ENCODE measurements around the gene MAP1B. TPM values are rescaled to one million over a fixed set of nuclear protein-coding genes. Genes with fewer than 3 reads are reported as not detected.
A peak's percentile ranks its signal among the peaks of the same experiment; 100 is the strongest.

Gene MAP1B
- total RNA-seq, 1 experiment from 2014 or later: 163 TPM

DNA sequence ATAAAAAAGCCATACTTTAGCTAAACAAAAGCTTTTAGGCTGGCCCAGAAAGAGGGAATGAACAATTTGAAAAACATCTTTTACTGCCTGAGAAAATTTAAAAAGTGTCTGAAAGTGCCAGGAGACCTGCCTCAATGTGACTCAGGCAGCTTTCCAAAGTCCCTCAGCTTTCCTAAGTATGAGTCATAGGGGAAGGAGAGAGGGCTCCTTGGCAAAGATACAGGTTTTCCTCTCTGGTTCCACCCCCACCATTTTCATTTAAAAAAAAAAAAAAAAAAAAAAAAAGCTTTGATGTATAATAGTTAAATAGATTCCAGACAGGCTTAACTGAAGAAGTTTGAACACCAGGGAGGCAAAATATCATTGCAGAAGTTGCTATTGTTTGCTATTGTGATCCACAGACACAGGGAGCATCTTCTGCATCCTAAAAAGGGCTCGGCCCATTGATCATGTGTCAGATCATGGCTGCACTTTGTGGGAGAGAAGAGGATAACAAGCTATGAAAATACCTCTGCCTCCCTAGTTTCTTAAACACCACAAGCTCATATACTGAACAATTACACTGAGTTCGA, 141.2 kb downstream of the MAP1B start:
- H3K4me2 ChIP-seq: peak overlapping the region; percentile 74
- H3K9me2 ChIP-seq (ENCODE audit: insufficient read depth): no peaks in the 10 kb centered on the region; the same call in 1 of the 2 replicates
- no peak overlapping the region; the same call in 1 of the 2 replicates for H3K4me3 ChIP-seq
- no peaks in the 10 kb centered on the region for H3K9me3 ChIP-seq (ENCODE audit: insufficient read depth, low read depth)
- H3K79me2 ChIP-seq (ENCODE audit: low read depth): peaks cover 32% of the 10 kb centered on the region
- no peaks in the 10 kb centered on the region for H3K36me3 ChIP-seq (ENCODE audit: low read depth)
- no peak overlapping the region for H2AFZ ChIP-seq
- peaks cover 24% of the 10 kb centered on the region for H3F3A ChIP-seq (ENCODE audit: insufficient read depth, low read depth)
- POLR2A ChIA-PET (ENCODE audit: unreplicated experiment): interaction anchor here (0.6 to 0.9 kb wide), 8 partner anchors 14 to 339 kb away, joined by 3 to 12 read pairs (median 6); no protein-coding TSS in a partner anchor
- CTCF ChIA-PET: interaction anchor here (0.6 kb wide), 2 partner anchors 355 to 435 kb away, joined by 3 to 4 read pairs; no protein-coding TSS in a partner anchor
- peak; percentile 50 to 71 for DNase-seq
- intact Hi-C loops (cut with micrococcal nuclease; ENCODE audit: unreplicated experiment): loop anchor here (2.0 to 5.0 kb wide), 3 partner anchors 14 to 112 kb away; no protein-coding TSS in a partner anchor
- peak overlapping the region; percentile 91 for H3K27ac ChIP-seq
- H3K4me1 ChIP-seq (replicated peaks; ENCODE audit: insufficient read depth): peaks cover 27% of the 10 kb centered on the region
- no TSS peak for BruUV-seq (replicated peaks)
- H3K27me3 ChIP-seq (ENCODE audit: insufficient read depth, low read depth): no peaks in the 10 kb centered on the region
- H4K20me1 ChIP-seq (ENCODE audit: insufficient read depth): no peaks in the 10 kb centered on the region
- TF ChIP-seq, protein P1, sequence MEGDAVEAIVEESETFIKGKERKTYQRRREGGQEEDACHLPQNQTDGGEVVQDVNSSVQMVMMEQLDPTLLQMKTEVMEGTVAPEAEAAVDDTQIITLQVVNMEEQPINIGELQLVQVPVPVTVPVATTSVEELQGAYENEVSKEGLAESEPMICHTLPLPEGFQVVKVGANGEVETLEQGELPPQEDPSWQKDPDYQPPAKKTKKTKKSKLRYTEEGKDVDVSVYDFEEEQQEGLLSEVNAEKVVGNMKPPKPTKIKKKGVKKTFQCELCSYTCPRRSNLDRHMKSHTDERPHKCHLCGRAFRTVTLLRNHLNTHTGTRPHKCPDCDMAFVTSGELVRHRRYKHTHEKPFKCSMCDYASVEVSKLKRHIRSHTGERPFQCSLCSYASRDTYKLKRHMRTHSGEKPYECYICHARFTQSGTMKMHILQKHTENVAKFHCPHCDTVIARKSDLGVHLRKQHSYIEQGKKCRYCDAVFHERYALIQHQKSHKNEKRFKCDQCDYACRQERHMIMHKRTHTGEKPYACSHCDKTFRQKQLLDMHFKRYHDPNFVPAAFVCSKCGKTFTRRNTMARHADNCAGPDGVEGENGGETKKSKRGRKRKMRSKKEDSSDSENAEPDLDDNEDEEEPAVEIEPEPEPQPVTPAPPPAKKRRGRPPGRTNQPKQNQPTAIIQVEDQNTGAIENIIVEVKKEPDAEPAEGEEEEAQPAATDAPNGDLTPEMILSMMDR (conservative IDR thresholded peaks at IDR 0.05): no peak
- TF ChIP-seq EZH2 (IDR thresholded peaks at IDR 0.05; ENCODE audit: low read depth): no peak

DNA sequence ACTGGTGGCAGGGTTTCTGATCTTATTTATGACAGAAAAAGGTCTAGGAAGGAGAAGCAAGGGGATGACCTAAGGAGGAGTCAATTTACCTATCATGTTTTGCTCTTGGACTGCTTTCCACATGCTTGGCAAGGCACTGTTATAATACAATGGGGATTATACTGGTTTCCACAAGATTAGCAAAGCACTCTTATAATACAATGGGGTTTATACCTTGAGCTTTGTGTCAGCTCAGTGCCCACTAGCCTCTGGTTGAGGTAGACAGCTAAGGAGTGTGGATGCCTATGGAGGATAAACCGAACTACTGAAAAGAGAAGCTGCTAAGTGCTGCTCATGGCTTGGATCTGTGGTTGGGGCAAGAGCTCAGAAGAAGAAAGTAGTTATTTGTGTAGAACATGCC, 144.1 kb downstream of the MAP1B start:
- no peaks in the 10 kb centered on the region for H3K27me3 ChIP-seq (ENCODE audit: insufficient read depth, low read depth)
- H3K4me2 ChIP-seq: no peak overlapping the region
- peaks cover 12% of the 10 kb centered on the region for H3K79me2 ChIP-seq (ENCODE audit: low read depth)
- H3K27ac ChIP-seq: no peak overlapping the region
- no peak overlapping the region for H2AFZ ChIP-seq
- H3K9me3 ChIP-seq (ENCODE audit: insufficient read depth, low read depth): no peaks in the 10 kb centered on the region
- H3F3A ChIP-seq (ENCODE audit: insufficient read depth, low read depth): peaks cover 21% of the 10 kb centered on the region
- no peaks in the 10 kb centered on the region; the same call in 1 of the 2 replicates for H3K9me2 ChIP-seq (ENCODE audit: insufficient read depth)
- no peaks in the 10 kb centered on the region for H4K20me1 ChIP-seq (ENCODE audit: insufficient read depth)
- ChIA-PET CTCF (no interaction called here), POLR2A (ENCODE audit: unreplicated experiment) (interaction anchor here (0.5 to 0.8 kb wide), 2 partner anchors 69 to 1531 kb away, joined by 6 to 7 read pairs; partner anchors contain the start of gene PTCD2)
- no peaks in the 10 kb centered on the region for H3K36me3 ChIP-seq (ENCODE audit: low read depth)
- peaks cover 36% of the 10 kb centered on the region for H3K4me1 ChIP-seq (replicated peaks; ENCODE audit: insufficient read depth)
- BruUV-seq (replicated peaks): no TSS peak
- no peak overlapping the region for H3K4me3 ChIP-seq
- DNase-seq: no peak
- intact Hi-C loops (cut with micrococcal nuclease; ENCODE audit: unreplicated experiment): no loop called here
- TF ChIP-seq, protein P1 (conservative IDR thresholded peaks at IDR 0.05): no peak
- TF ChIP-seq EZH2 (IDR thresholded peaks at IDR 0.05; ENCODE audit: low read depth): no peak

DNA sequence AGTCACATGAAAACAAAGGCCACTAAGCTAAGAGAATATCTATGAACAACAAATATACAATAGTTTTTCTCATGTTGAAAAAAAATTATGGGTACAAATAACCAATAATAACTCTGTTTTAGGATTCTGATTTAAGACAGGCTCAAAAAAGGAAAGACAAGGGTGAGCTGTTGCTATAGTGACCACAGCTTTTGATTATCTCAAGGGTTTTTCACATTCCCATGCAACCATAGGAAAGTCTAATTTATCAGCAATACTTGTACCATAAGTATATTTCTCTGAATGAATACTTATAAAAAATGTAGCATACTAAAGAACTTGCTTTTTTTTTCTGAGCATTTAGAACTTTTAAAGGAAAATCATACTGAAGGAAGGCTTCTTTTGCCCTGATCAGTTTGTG, 144.7 kb downstream of the MAP1B start:
- Histone ChIP-seq H3K79me2 (ENCODE audit: low read depth) (peaks cover 10% of the 10 kb centered on the region), H3K27me3 (ENCODE audit: insufficient read depth, low read depth) (no peaks in the 10 kb centered on the region), H4K20me1 (ENCODE audit: insufficient read depth) (no peaks in the 10 kb centered on the region), H2AFZ (no peak overlapping the region), H3K9me2 (ENCODE audit: insufficient read depth) (no peaks in the 10 kb centered on the region; the same call in 1 of the 2 replicates), H3F3A (ENCODE audit: insufficient read depth, low read depth) (peaks cover 21% of the 10 kb centered on the region), H3K4me1 (replicated peaks; ENCODE audit: insufficient read depth) (peaks cover 35% of the 10 kb centered on the region), H3K4me2 (no peak overlapping the region), H3K4me3 (no peak overlapping the region), H3K9me3 (ENCODE audit: insufficient read depth, low read depth) (no peaks in the 10 kb centered on the region), H3K27ac (no peak overlapping the region), H3K36me3 (ENCODE audit: low read depth) (no peaks in the 10 kb centered on the region)
- intact Hi-C loops (cut with micrococcal nuclease; ENCODE audit: unreplicated experiment): no loop called here
- CTCF ChIA-PET: interaction anchor here (0.5 kb wide), 1 partner anchor 386 kb away, joined by 4 read pairs; no protein-coding TSS in a partner anchor
- TF ChIP-seq, protein P1 (conservative IDR thresholded peaks at IDR 0.05): no peak
- no peak for TF ChIP-seq EZH2 (IDR thresholded peaks at IDR 0.05; ENCODE audit: low read depth)
- POLR2A ChIA-PET (ENCODE audit: unreplicated experiment): interaction anchor here (0.5 to 0.8 kb wide), 2 partner anchors 68 to 1531 kb away, joined by 6 to 7 read pairs; partner anchors contain the start of gene PTCD2
- DNase-seq: no peak
- BruUV-seq (replicated peaks): no TSS peak
